GM19193 (cell line): ENCODE results near the gene FAM110D.

ENCODE experiments used
- POLR2A ChIP-seq: IDR thresholded peaks from 4 replicates; pipeline ENCODE4 v1.6.1; 2011; ENCODE audit not compliant: insufficient read depth, insufficient read length; ENCODE audit errors: extremely low read depth

Gene FAM110D

GRCh38 chr1:26184086-26184485 lies 25.2 kb downstream of the FAM110D start:
- no peak for TF ChIP-seq POLR2A

GRCh38 chr1:26184883-26185282 lies 26.0 kb downstream of the FAM110D start:
- TF ChIP-seq POLR2A: no peak

- TF ChIP-seq POLR2A: no peak
Observed at GRCh38 chr1:26187882-26188281, 29.0 kb downstream of the FAM110D start.

- no peak for TF ChIP-seq POLR2A
Observed at GRCh38 chr1:26188477-26188876, 29.6 kb downstream of the FAM110D start.

- TF ChIP-seq POLR2A: no peak
Observed at GRCh38 chr1:26189331-26189730, 30.5 kb downstream of the FAM110D start.

- TF ChIP-seq POLR2A: no peak
Observed at GRCh38 chr1:26189751-26190275, 30.9 kb downstream of the FAM110D start.

GRCh38 chr1:26190373-26190987 lies 31.6 kb downstream of the FAM110D start, which contains the start of gene CATSPER4:
TSS of gene CATSPER4 (plus strand) at chr1:26190602. CDS start at chr1:26190628, 26 bp downstream.
- TF ChIP-seq POLR2A: no peak

GRCh38 chr1:26191739-26192138 lies 32.9 kb downstream of the FAM110D start:
- TF ChIP-seq POLR2A: no peak

- no peak for TF ChIP-seq POLR2A
Observed at GRCh38 chr1:26195805-26196204, 36.9 kb downstream of the FAM110D start.

GRCh38 chr1:26197301-26197700 lies 38.4 kb downstream of the FAM110D start:
- TF ChIP-seq POLR2A: no peak

- TF ChIP-seq POLR2A: no peak
Observed at GRCh38 chr1:26197813-26198212, 38.9 kb downstream of the FAM110D start.

GRCh38 chr1:26200413-26200812 lies 41.5 kb downstream of the FAM110D start:
- no peak for TF ChIP-seq POLR2A

GRCh38 chr1:26203642-26204318 lies 44.9 kb downstream of the FAM110D start:
- TF ChIP-seq POLR2A: no peak

- no peak for TF ChIP-seq POLR2A
Observed at GRCh38 chr1:26210147-26210870, 51.4 kb downstream of the FAM110D start.

GRCh38 chr1:26212726-26213125 lies 53.8 kb downstream of the FAM110D start:
- TF ChIP-seq POLR2A: no peak
